Eye (tissue), 1 donor: Measurements from ENCODE around the gene LSM12.

Experiments
- DNase-seq: peaks from one replicate; pipeline ENCODE4 v3.0.0-alpha.2; 2015

The LSM12 gene

DNA sequence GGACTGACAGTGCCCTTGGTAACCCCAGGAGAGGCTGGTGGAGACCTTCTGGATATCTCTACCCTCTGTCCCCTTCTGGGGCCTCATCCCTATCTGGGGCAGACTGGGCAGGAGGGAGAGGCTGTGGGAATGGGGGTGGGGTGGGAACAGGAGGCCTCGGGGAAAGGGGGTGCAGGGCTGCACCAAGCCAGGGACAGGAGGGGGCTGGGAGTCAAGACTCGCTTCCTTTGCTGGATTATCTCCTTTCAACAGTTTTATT is 28.8 kb upstream of the LSM12 start:
- no peak for DNase-seq

- peak; percentile 33 for DNase-seq
Observed at GRCh38 chr17:44094701-44095387, 28.4 kb upstream of the LSM12 start.

DNA sequence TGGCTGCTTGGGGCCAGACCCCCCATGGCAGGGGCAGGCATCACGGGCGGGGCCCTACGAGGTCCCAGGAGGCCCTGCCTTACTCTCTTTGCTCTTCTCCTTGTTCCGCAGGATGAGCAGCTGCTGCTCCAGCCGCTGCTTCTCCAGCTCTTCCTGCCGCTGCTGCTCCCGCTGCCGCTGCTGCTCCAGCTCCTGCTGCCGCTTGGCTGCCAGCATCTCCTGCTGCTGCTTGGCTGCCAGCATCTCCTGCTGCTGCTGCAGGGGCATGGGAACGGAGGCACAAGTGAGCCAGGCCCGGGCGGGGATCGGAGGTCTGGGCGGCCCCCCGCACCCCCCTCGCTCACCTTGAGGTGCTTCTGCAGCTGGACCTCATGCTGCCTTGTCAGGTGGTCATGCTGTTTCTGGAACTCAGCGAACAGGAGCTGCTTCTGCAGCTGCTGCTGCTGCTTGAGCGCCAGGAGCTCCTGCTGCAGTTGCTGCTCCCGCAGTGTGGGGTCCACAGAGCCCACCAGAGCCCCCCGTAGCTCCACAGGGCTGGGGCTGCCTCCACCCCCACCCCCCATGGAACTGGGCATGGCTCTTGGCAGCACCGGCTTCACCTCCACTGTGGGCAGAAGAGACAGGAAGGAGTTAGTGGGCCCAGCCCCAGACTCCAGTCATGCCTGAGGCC is 26.9 kb upstream of the LSM12 start:
- no peak for DNase-seq

GRCh38 chr17:44092051-44092450 is 25.6 kb upstream of the LSM12 start:
- DNase-seq, result no peak

GRCh38 chr17:44091200-44091997 is 24.9 kb upstream of the LSM12 start:
- no peak for DNase-seq

GRCh38 chr17:44088254-44088653 is 21.8 kb upstream of the LSM12 start:
- no peak for DNase-seq

GRCh38 chr17:44087319-44087718 is 20.8 kb upstream of the LSM12 start:
- no peak for DNase-seq

DNA sequence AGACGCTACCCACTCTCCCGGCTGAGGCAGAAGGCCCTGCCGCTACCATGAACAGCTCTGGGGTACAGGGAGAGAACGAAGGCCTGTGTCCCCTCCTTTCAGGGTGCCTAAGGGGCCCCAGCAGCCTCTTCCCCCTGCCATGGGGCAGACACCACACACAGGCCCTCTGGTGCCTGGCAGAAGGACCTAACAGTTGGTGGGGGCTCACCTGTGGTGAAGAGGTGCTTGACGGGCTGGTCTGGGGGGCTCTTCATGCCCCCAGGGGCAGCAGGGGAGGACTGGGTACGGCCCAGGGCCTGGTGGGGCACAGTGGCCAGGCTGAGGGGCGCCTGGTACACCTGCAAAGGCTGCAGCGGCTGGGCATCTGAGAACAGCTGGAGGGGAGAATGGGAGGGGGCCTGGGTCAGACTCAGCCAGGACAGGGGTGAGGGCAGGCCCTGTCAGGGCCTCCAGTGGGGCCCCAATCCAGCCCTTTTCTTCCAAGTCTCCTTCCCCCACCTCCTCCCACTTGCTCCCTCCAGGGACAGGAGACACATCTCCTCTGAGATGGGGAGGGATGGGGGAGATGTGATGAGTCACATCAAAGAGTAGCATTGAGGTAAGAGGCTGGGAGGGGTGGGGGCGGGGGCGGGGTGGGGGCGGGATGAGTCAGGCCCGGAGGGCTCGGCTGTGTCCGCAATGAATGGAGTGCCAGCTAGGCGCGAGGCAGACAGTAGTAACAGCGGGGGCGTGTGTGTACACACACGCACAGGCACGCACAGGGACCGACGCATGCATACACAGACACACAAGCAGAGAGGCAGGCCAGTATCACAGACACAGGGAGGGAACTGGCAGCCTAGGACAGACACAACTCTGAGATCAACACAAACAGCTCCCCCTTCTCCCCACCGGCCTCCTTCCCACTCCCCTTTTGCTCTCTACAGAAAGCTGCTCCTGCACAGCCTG is 20.2 kb upstream of the LSM12 start:
- DNase-seq, result peak; percentile 43

DNA sequence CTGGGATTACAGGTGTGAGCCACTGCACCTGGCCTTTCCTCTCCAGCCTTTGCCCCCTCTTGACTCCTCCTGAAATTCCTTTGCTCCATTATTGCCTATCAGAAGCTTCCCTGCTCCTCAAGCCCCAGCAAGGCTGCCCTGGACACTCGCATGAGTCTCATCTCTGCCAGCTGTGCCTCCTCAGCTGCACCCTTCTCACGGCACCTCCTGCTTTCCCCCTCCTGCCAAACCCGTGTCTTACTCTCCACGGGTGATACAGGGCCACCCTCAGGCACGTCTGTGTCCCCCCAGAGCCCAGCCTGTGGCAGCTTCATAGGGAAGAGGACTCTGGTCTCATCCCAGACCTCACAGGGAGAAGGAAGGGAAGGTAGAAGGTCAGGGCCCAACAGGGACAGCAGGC is 19.4 kb upstream of the LSM12 start:
- DNase-seq, result no peak

- DNase-seq, result no peak
Observed at GRCh38 chr17:44084921-44085320, 18.4 kb upstream of the LSM12 start.

DNA sequence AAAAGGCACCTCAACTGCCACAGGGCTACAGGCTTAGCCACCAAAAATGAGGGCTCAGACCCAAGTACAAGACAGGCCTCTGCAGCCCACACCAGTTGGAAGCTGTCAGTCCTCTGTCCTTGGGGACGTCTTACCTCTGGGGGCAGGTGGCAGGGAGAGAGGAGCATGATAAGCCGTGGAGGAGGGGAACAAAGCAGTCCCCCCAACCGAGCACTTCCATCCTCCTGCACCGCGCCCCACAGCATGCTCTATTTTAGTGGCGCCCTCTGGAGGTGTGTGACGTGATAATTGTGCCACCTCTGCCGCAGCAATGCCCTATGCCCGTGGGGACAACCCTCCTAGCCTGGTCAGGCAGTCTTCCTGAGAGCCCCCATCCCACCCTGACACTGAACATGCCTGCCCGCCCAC is 17.7 kb upstream of the LSM12 start:
- DNase-seq, result no peak

DNA sequence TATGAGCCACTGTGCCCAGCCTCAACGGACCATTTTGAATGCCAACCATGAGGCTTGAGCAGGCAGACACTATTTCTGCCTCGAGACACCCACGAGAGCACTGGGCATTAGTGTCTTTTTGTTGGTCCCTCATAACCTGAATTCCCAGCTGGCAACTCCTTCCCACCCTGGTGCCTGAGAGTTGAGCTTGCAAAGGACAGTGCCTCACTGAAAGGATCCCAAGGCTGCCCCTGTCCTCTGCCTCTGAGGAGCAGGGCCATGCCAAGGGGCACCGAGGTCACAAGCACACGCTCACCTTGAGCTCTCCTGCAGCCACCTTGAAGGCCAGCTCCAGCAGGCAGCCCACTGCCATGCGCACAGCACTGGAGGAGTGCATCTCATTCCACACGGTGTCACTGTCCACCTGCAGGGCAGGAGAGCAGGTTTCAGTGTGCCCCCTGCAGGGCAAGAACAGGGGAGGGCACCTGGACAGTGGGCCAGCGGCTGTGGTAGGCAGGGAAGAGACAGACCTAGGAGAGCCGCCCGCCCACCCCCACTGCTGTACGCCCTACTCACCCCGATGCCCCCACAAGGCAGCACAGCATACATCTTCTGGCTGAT is 16.9 kb upstream of the LSM12 start:
- no peak for DNase-seq

- no peak for DNase-seq
Observed at GRCh38 chr17:44082256-44082927, 15.9 kb upstream of the LSM12 start.

DNA sequence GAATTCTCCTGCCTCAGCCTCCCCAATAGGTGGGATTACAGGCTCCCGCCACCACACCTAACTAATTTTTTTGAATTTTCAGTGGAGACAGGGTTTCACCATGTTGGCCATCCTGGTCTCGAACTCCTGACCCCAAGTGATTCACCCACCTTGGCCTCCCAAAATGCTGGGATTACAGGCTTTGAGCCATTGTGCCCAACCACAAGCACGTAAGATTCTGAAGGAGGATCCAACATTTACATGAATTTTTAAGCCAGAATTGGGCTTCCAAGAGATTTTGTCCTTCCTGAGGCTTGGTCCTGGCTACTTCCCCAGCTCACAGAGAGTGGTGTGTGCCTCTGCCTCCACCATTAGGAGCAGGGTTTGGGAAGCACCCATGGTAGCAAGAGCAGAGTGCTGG is 15.2 kb upstream of the LSM12 start:
- DNase-seq, result no peak

GRCh38 chr17:44079877-44080821 is 13.7 kb upstream of the LSM12 start:
- no peak for DNase-seq

DNA sequence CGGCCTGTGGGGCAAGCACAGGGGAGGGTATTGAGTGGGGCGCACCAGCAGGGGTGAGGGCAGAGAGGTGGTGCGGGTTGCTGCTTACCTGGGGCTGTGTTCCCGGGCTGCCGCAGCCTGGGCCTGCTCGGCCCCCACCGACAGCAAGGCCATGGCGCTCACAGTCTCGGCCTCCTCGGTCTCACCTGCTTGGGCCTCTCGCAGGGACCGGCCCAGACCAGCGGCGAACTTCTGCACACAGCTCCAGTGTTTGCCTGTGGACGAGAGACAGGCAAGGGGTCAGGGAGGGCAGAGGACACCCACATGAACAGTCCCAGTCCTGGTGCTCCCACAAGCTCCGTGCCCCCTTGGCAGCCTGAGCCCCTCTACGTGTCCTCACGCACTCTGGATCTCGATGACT is 11.9 kb upstream of the LSM12 start:
- DNase-seq, result no peak

GRCh38 chr17:44077595-44077909 is 11.1 kb upstream of the LSM12 start:
- no peak for DNase-seq

- no peak for DNase-seq
Observed at GRCh38 chr17:44076716-44077594, 10.5 kb upstream of the LSM12 start.

GRCh38 chr17:44075598-44076293 is 9.3 kb upstream of the LSM12 start:
- no peak for DNase-seq
